IPS-18a (cell line): ENCODE measurements around the gene SAMD1.

ENCODE experiments used
- H3K27ac ChIP-seq: one replicate; pipeline ENCODE4 v1.5.1; 2013; ENCODE audit warnings: low read length
- H3K27me3 ChIP-seq: one replicate; pipeline ENCODE4 v1.6.1; 2013; ENCODE audit warnings: mild to moderate bottlenecking, low read length; ENCODE audit not compliant: control insufficient read depth, insufficient read depth
- H3K36me3 ChIP-seq: one replicate; pipeline ENCODE4 v1.6.1; 2013; ENCODE audit warnings: low read depth, low read length; ENCODE audit not compliant: control insufficient read depth
- H3K4me1 ChIP-seq: one replicate; pipeline ENCODE4 v1.6.1; 2013; ENCODE audit warnings: low read depth, low read length; ENCODE audit not compliant: control insufficient read depth
- H3K4me3 ChIP-seq: one replicate; pipeline ENCODE4 v1.5.1; 2013; ENCODE audit warnings: low read length
- H3K9ac ChIP-seq: one replicate; pipeline ENCODE4 v1.6.1; 2013; ENCODE audit warnings: mild to moderate bottlenecking, low read length, moderate library complexity
- H3K9me3 ChIP-seq: one replicate; pipeline ENCODE4 v1.6.1; 2013; ENCODE audit warnings: low read depth, low read length; ENCODE audit not compliant: control insufficient read depth

Gene SAMD1

GRCh38 chr19:14090509-14091080, at the start of gene SAMD1:
Gene SAMD1, minus strand, starts transcription at chr19:14090751.
- Histone ChIP-seq H3K27ac (no peak within 1 kb of the TSS), H3K27me3 (peaks cover 12% of the 10 kb centered on the region), H3K9me3 (peaks cover 9% of the 10 kb centered on the region), H3K4me3 (peak within 1 kb of the TSS; percentile 81), H3K36me3 (peaks cover 11% of the 10 kb centered on the region), H3K4me1 (peaks cover 9% of the 10 kb centered on the region), H3K9ac (peak within 1 kb of the TSS; percentile 42)

GRCh38 chr19:14139944-14140343, 49.4 kb upstream of the SAMD1 start:
- Histone ChIP-seq H3K27ac (no peak overlapping the region), H3K4me3 (no peak overlapping the region), H3K9ac (no peak overlapping the region), H3K9me3 (no peaks in the 10 kb centered on the region), H3K4me1 (no peaks in the 10 kb centered on the region), H3K27me3 (no peaks in the 10 kb centered on the region), H3K36me3 (no peaks in the 10 kb centered on the region)

DNA sequence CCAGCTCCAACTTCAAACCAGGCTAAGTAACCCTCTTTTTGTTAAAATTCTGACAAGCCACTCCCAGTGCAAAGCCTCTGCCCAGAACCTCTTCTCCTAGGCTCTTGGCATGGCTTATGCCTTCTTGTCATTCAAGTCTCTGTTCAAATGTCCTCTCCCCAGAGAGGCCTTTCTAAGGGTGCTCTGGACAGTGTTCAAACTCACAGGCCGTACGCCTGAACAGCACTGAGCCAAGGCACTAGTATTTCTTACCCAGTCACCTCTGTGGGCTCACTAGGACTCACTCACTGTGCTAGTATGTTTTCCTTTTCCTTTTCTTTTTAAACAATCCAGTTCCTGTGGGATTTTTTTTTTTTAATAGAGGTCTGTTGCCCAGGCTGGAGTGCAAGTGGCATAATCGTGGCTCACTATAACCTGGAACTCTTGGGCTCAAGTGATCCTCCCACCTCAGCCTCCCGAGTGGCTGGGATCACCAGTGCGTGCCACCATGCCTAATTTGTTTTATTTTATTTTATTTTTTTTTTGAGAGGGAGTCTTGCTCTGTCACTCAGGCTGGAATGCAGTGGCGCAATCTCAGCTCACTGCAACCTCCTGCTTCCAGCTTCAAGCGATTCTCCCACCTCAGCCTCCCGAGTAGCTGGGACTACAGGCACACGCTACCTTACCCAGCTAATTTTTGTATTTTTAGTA, 48.2 kb upstream of the SAMD1 start:
- no peak overlapping the region for H3K27ac ChIP-seq
- no peak overlapping the region for H3K4me3 ChIP-seq
- H3K27me3 ChIP-seq = no peaks in the 10 kb centered on the region
- H3K9me3 ChIP-seq = no peaks in the 10 kb centered on the region
- no peaks in the 10 kb centered on the region for H3K4me1 ChIP-seq
- H3K9ac ChIP-seq = no peak overlapping the region
- H3K36me3 ChIP-seq = no peaks in the 10 kb centered on the region

- peak within 1 kb of the TSS; percentile 58 for H3K9ac ChIP-seq
- no peaks in the 10 kb centered on the region for H3K4me1 ChIP-seq
- H3K9me3 ChIP-seq = no peaks in the 10 kb centered on the region
- no peaks in the 10 kb centered on the region for H3K36me3 ChIP-seq
- H3K4me3 ChIP-seq = peak within 1 kb of the TSS; percentile 78
- H3K27ac ChIP-seq = no peak within 1 kb of the TSS
- no peaks in the 10 kb centered on the region for H3K27me3 ChIP-seq
These were observed 46.1 kb upstream of the SAMD1 start, which contains the start of gene ASF1B for GRCh38 chr19:14136509-14137281. Gene ASF1B, minus strand, starts transcription at chr19:14136589. Its CDS starts 133 bp downstream, at chr19:14136456.

GRCh38 chr19:14135985-14136508, 45.5 kb upstream of the SAMD1 start:
- Histone ChIP-seq H3K9me3 (no peaks in the 10 kb centered on the region), H3K4me3 (peak overlapping the region; percentile 78), H3K9ac (peak overlapping the region; percentile 58), H3K4me1 (no peaks in the 10 kb centered on the region), H3K27me3 (no peaks in the 10 kb centered on the region), H3K36me3 (no peaks in the 10 kb centered on the region), H3K27ac (no peak overlapping the region)

- Histone ChIP-seq H3K4me1 (no peaks in the 10 kb centered on the region), H3K27me3 (no peaks in the 10 kb centered on the region), H3K9me3 (no peaks in the 10 kb centered on the region), H3K9ac (peak overlapping the region; percentile 58), H3K36me3 (no peaks in the 10 kb centered on the region), H3K4me3 (peak overlapping the region; percentile 78), H3K27ac (no peak overlapping the region)
These were observed 44.8 kb upstream of the SAMD1 start for GRCh38 chr19:14135355-14135754.

DNA sequence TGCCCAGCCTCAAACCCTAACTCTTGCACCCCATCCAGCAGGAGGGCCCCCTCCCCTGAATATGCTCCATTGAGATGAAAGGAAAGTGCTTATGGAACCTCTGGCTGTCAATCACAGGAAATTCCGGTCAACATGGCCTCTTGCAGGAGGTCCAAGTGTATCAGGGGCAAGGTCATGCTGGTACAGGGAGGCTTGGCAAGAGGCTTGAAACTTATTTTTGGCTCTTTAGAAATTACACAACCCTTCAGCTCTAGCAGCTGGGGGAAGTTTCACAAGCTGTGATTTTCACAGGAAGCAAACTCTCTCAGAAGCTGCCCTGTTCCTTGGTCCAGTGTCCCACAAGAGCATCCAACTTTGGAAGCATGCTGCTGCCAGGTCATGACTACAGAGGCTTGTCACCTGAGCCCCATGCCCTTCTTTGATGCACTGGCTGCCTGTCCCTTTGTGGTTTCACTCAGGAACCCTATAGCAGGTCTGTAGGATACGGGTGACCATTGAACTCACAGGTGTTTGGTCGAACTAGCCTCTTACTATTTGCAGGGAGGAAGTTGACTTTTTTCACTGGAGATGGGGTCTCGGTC, 37.5 kb upstream of the SAMD1 start:
- Histone ChIP-seq H3K27ac (no peak overlapping the region), H3K27me3 (no peaks in the 10 kb centered on the region), H3K4me1 (no peaks in the 10 kb centered on the region), H3K4me3 (no peak overlapping the region), H3K36me3 (peaks cover 12% of the 10 kb centered on the region), H3K9me3 (no peaks in the 10 kb centered on the region), H3K9ac (no peak overlapping the region)

DNA sequence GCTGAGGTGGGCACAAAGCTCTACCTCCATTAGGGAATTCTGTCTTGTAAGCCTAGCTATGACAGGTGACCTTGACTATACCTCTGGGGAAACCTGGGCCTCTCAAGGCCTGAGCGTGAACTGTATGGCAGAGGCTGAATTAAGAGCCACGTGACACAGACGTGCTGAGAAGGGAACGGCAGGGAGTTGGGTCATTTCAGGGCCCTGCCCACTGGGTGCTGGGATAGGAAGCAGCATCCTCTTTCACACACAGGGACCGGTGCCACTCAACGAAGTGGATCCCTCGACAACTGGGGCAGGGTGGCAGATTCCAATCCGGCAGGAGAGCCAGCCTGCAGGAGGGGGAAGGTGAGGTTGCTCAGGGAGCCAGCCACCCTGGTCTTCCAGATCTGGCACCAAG, 36.6 kb upstream of the SAMD1 start:
- Histone ChIP-seq H3K27me3 (no peaks in the 10 kb centered on the region), H3K36me3 (peaks cover 12% of the 10 kb centered on the region)

DNA sequence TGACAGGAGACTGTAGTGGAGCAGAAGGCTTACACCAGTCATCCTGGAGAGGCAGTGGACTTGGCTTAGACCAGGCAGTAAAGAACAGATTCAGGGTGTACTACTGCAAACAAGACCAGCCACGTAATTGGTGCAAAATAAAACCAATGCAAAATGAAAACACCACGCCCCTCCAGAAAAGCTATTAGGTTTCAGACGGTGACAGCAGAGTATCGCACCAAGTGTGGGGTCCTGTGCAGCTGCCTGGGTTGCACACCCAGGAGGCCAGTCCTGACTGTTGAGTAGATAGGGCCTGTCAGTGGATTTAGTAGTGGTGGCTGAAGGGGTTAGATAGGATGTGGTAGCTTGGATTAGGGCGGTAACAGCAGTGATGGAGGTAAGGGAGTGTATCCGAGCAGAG, 32.4 kb upstream of the SAMD1 start:
- H3K9ac ChIP-seq = no peak overlapping the region
- H3K27me3 ChIP-seq = no peaks in the 10 kb centered on the region
- H3K27ac ChIP-seq = no peak overlapping the region
- no peak overlapping the region for H3K4me3 ChIP-seq
- peaks cover 8% of the 10 kb centered on the region for H3K4me1 ChIP-seq
- H3K9me3 ChIP-seq = no peaks in the 10 kb centered on the region
- peaks cover 12% of the 10 kb centered on the region for H3K36me3 ChIP-seq

More for the DNA sequence above, 36.6 kb upstream of the SAMD1 start:
- Histone ChIP-seq H3K9ac (no peak overlapping the region), H3K4me3 (no peak overlapping the region), H3K27ac (no peak overlapping the region), H3K9me3 (no peaks in the 10 kb centered on the region), H3K4me1 (no peaks in the 10 kb centered on the region)

- Histone ChIP-seq H3K4me1 (peaks cover 8% of the 10 kb centered on the region), H3K4me3 (no peak overlapping the region)
These were observed 29.9 kb upstream of the SAMD1 start for GRCh38 chr19:14120497-14120780.

DNA sequence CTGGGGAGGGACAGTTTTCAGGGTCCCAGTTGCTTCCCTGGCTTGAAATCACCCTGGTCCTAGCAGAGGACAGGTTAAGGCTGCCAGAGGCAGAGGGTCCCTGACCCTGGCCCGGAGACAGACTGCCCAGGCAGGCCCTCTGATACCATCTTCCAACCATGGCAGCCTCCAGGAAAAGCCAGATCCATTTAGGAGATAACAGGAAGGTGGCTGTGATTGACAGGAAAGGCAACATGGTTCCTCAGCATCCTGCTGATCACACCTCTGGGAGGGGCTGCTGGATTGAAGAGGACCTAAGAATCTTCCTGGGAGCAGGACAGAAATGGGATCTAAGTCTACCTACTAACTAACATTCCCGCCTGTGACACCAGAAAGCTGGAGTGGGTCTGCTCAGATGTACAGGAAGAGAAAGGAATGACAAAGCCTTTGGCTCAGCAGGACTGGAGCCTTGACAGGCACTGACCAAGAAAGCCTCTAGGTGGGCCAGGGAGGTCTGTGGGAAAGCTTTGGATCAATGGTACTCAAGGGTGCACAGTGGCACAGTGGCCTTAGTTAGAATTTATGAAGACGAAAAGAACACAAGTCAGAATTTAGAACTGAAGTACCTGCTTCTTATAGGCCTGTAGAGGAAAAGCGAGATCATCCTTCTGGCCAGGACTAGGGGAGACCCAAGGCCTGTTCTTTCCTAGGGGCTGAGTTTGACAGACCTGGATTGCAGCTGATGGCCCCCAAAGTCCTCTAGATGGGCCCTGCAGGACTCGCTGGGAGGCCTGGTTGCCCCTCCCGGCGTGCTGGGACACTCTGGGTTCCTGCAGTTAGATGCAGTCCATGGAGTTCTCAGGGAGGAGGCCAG, 29.3 kb upstream of the SAMD1 start:
- Histone ChIP-seq H3K9ac (no peak overlapping the region), H3K27me3 (no peaks in the 10 kb centered on the region), H3K9me3 (no peaks in the 10 kb centered on the region), H3K27ac (no peak overlapping the region), H3K4me1 (peaks cover 8% of the 10 kb centered on the region), H3K4me3 (no peak overlapping the region), H3K36me3 (peaks cover 6% of the 10 kb centered on the region)

More at GRCh38 chr19:14120497-14120780, 29.9 kb upstream of the SAMD1 start:
- H3K27me3 ChIP-seq = no peaks in the 10 kb centered on the region
- H3K36me3 ChIP-seq = peaks cover 9% of the 10 kb centered on the region
- H3K9ac ChIP-seq = no peak overlapping the region
- H3K27ac ChIP-seq = no peak overlapping the region
- no peaks in the 10 kb centered on the region for H3K9me3 ChIP-seq
